IMR-90 (cell line): Measurements from ENCODE around the gene DMAC2. TPM values are rescaled to one million over a fixed set of nuclear protein-coding genes. Genes with fewer than 3 reads are reported as not detected.

Experiments
- ATAC-seq: fragments of 200-7000 bp; cut with Tn5 transposase; 2 replicates; pipeline ENCODE4 v1.9.1; 2020; ENCODE audit warnings: low read depth, mild to moderate bottlenecking, moderate library complexity
- BruUV-seq: library from RNA; stranded (reverse); fragments of 400-500 nt; replicated peaks from 2 replicates; lab custom pipeline; 2021; lab: Mats Ljungman, UMichigan
- CTCF ChIA-PET: fragments of 300-600 bp; formaldehyde crosslinking; extraction: SDS; loops from one replicate; lab custom pipeline; 2021; ENCODE audit warnings: antibody characterized with exemption; lab: Yijun Ruan, JAX
- POLR2A ChIA-PET: fragments of 300-600 bp; sonication (Branson Sonifier 250); formaldehyde crosslinking; loops from one replicate; lab custom pipeline; 2022; ENCODE audit warnings: antibody characterized with exemption; ENCODE audit not compliant: unreplicated experiment; lab: Charles Lee
- DNase-seq: peaks from one replicate; pipeline ENCODE4 v3.0.0; 2013
- H2AFZ ChIP-seq: replicated peaks from 2 replicates; pipeline ENCODE3; 2013; ENCODE audit warnings: low read length, mild to moderate bottlenecking; ENCODE audit not compliant: poor library complexity
- H2AK5ac ChIP-seq: 2 replicates; pipeline ENCODE4 v1.6.1; 2013; ENCODE audit warnings: low read depth, low read length, inconsistent platforms
- H2AK9ac ChIP-seq: replicated peaks from 2 replicates; pipeline ENCODE3; 2013; ENCODE audit warnings: mild to moderate bottlenecking, low read depth, low read length, moderate library complexity; ENCODE audit not compliant: poor library complexity
- H2BK120ac ChIP-seq: 2 replicates; pipeline ENCODE4 v1.6.1; 2013; ENCODE audit warnings: low read depth, low read length, inconsistent platforms
- H2BK15ac ChIP-seq: 3 replicates; pipeline ENCODE4 v1.6.1; 2013; ENCODE audit warnings: low read depth, low read length, inconsistent platforms
- H2BK20ac ChIP-seq: 2 replicates; pipeline ENCODE4 v1.6.1; 2013; ENCODE audit warnings: low read depth, mild to moderate bottlenecking, inconsistent platforms, low read length, moderate library complexity
- H2BK5ac ChIP-seq: 2 replicates; pipeline ENCODE4 v1.6.1; 2013; ENCODE audit warnings: mild to moderate bottlenecking, low read depth, low read length, inconsistent platforms; ENCODE audit not compliant: poor library complexity, severe bottlenecking
- H3K14ac ChIP-seq: replicated peaks from 2 replicates; pipeline ENCODE4 v1.6.1; 2013; ENCODE audit warnings: low read depth, low read length, inconsistent platforms
- H3K18ac ChIP-seq: 2 replicates; pipeline ENCODE4 v1.6.1; 2013; ENCODE audit warnings: low read depth, low read length, control low read depth
- H3K23ac ChIP-seq: 2 replicates; pipeline ENCODE4 v1.6.1; 2013; ENCODE audit warnings: low read depth, low read length, inconsistent platforms
- H3K27ac ChIP-seq: 2 replicates; pipeline ENCODE4 v1.5.1; 2013; ENCODE audit warnings: mild to moderate bottlenecking, control low read depth, low read length; ENCODE audit not compliant: insufficient read depth
- H3K27me3 ChIP-seq: 2 replicates; pipeline ENCODE4 v1.6.1; 2013; ENCODE audit warnings: low read length; ENCODE audit not compliant: control insufficient read depth, insufficient read depth
- H3K36me3 ChIP-seq: 2 replicates; pipeline ENCODE4 v1.6.1; 2013; ENCODE audit warnings: low read length, mixed read lengths; ENCODE audit not compliant: control insufficient read depth, insufficient read depth
- H3K4ac ChIP-seq: 2 replicates; pipeline ENCODE4 v1.6.1; 2013; ENCODE audit warnings: low read depth, low read length, inconsistent platforms
- H3K4me1 ChIP-seq: 2 replicates; pipeline ENCODE4 v1.6.1; 2013; ENCODE audit warnings: low read length, mixed read lengths; ENCODE audit not compliant: control insufficient read depth, insufficient read depth
- H3K4me2 ChIP-seq: 2 replicates; pipeline ENCODE4 v1.6.1; 2013; ENCODE audit warnings: low read depth, mild to moderate bottlenecking, control low read depth, low read length, moderate library complexity
- H3K4me3 ChIP-seq: 2 replicates; pipeline ENCODE4 v1.5.1; 2013; ENCODE audit warnings: low read depth, mild to moderate bottlenecking, control low read depth, low read length, moderate library complexity; ENCODE audit not compliant: insufficient read depth
- H3K56ac ChIP-seq: 2 replicates; pipeline ENCODE4 v1.6.1; 2013; ENCODE audit warnings: low read length, inconsistent platforms; ENCODE audit not compliant: insufficient read depth; ENCODE audit errors: extremely low read depth
- H3K79me1 ChIP-seq, 2 experiments: 2 replicates each; pipeline ENCODE4 v1.6.1; 2013; ENCODE audit warnings: low read length in 2 of 2, inconsistent platforms in 1 of 2, low read depth in 1 of 2
- H3K9ac ChIP-seq: 2 replicates; pipeline ENCODE4 v1.6.1; 2013; ENCODE audit warnings: low read depth, low read length, control low read depth
- H3K9me1 ChIP-seq: 2 replicates; pipeline ENCODE4 v1.6.1; 2013; ENCODE audit warnings: low read length, inconsistent platforms; ENCODE audit not compliant: insufficient read depth
- H3K9me3 ChIP-seq: 2 replicates; pipeline ENCODE4 v1.6.1; 2013; ENCODE audit warnings: low read length; ENCODE audit not compliant: control insufficient read depth, insufficient read depth
- H4K20me1 ChIP-seq: 2 replicates; pipeline ENCODE4 v1.6.1; 2013; ENCODE audit warnings: low read length, inconsistent platforms; ENCODE audit not compliant: insufficient read depth
- H4K5ac ChIP-seq: 2 replicates; pipeline ENCODE4 v1.6.1; 2013; ENCODE audit warnings: mild to moderate bottlenecking, low read depth, low read length, control low read depth
- H4K8ac ChIP-seq, 2 experiments: 2 replicates each; pipeline ENCODE4 v1.6.1; 2013; ENCODE audit warnings: low read depth in 2 of 2, low read length in 2 of 2, control low read depth in 1 of 2, inconsistent platforms in 1 of 2
- H4K91ac ChIP-seq: 2 replicates; pipeline ENCODE4 v1.6.1; 2013; ENCODE audit warnings: low read depth, low read length, inconsistent platforms; ENCODE audit not compliant: insufficient read depth
- BHLHE40 ChIP-seq: fragments of 150-350 bp; IDR thresholded peaks from 2 replicates; pipeline ENCODE4 v1.6.1; 2016; ENCODE audit warnings: mild to moderate bottlenecking, low read depth, low read length
- CEBPB ChIP-seq: IDR thresholded peaks from 2 replicates; pipeline ENCODE4 v1.6.1; 2012; ENCODE audit warnings: low read depth, low read length, improper control_type of control experiment
- CHD1 ChIP-seq: IDR thresholded peaks from 2 replicates; pipeline ENCODE4 v1.6.1; 2012; ENCODE audit warnings: low read depth, low read length, improper control_type of control experiment
- MAFK ChIP-seq: IDR thresholded peaks from 2 replicates; pipeline ENCODE4 v1.6.1; 2012; ENCODE audit warnings: low read depth, low read length, improper control_type of control experiment
- MAZ ChIP-seq: IDR thresholded peaks from 2 replicates; pipeline ENCODE4 v1.6.1; 2012; ENCODE audit warnings: low read depth, mild to moderate bottlenecking, low read length, improper control_type of control experiment, moderate library complexity, borderline replicate concordance
- MXI1 ChIP-seq: IDR thresholded peaks from 2 replicates; pipeline ENCODE4 v1.6.1; 2012; ENCODE audit warnings: low read depth, mild to moderate bottlenecking, low read length, moderate library complexity, borderline replicate concordance
- NFE2L2 ChIP-seq: fragments of 150-350 bp; IDR thresholded peaks from 2 replicates; pipeline ENCODE4 v1.6.1; 2016; ENCODE audit warnings: low read depth, mild to moderate bottlenecking, low read length
- POLR2A ChIP-seq: IDR thresholded peaks from 2 replicates; pipeline ENCODE4 v1.6.1; 2012; ENCODE audit warnings: mild to moderate bottlenecking, low read depth, low read length
- RAD21 ChIP-seq: IDR thresholded peaks from 2 replicates; pipeline ENCODE4 v1.6.1; 2012; ENCODE audit warnings: low read length, improper control_type of control experiment
- RCOR1 ChIP-seq: IDR thresholded peaks from 2 replicates; pipeline ENCODE4 v1.6.1; 2012; ENCODE audit warnings: mild to moderate bottlenecking, low read length, improper control_type of control experiment; ENCODE audit not compliant: insufficient replicate concordance
- SMC3 ChIP-seq: fragments of 150-350 bp; IDR thresholded peaks from 2 replicates; pipeline ENCODE4 v1.6.1; 2016; ENCODE audit warnings: low read depth, mild to moderate bottlenecking, antibody characterized with exemption, low read length, moderate library complexity
- WGBS, 2 experiments: methylation state at CpG; one replicate each; pipeline versions ENCODE4 v1.1.5 to v1.1.7; 2013; ENCODE audit warnings: missing lambda C conversion rate in 2 of 2; ENCODE audit not compliant: insufficient read length in 1 of 2; ENCODE audit errors: extremely low coverage in 2 of 2; 5-methylcytosine and 5-hydroxymethylcytosine counted together
- dilution Hi-C: fragments of 300-500 bp; cut with HindIII; formaldehyde crosslinking; loops from one replicate; pipeline ENCODE4 v1.14.3; 2018; ENCODE audit warnings: low sequenced_read_pairs; ENCODE audit not compliant: unreplicated experiment
- in situ Hi-C: fragments of 300-500 bp; cut with MboI; formaldehyde crosslinking; loops from 3 replicates; pipeline ENCODE4 v1.14.3; 2019; ENCODE audit warnings: low sequenced_read_pairs, inconsistent platforms, mixed read lengths
- intact Hi-C: fragments of 100-400 bp; cut with micrococcal nuclease; formaldehyde crosslinking; loops from 2 replicates; pipeline ENCODE4 v1.10.0; 2022
- polyA plus RNA-seq, 3 experiments: library from polyadenylated mRNA; depleted of rRNA; stranded (reverse); fragments of >200 nt; gene quantifications; 2 replicates each; pipeline ENCODE4 v1.2.3, GENCODE V29; 2012; ENCODE audit warnings: low replicate concordance in 1 of 3
- total RNA-seq: library from RNA; depleted of rRNA; stranded (reverse); fragments of >200 nt; gene quantifications from 2 replicates; pipeline ENCODE4 v1.2.3, GENCODE V29; 2012
- TF ChIP-seq, protein P1 (sequence below): fragments of 150-350 bp; IDR thresholded peaks from 2 replicates; pipeline ENCODE4 v1.6.1; 2016; ENCODE audit warnings: low read depth, mild to moderate bottlenecking, low read length, moderate library complexity, borderline replicate concordance
- TF ChIP-seq, protein P2 (sequence below): fragments of 150-350 bp; IDR thresholded peaks from 2 replicates; pipeline ENCODE4 v1.6.1; 2017; ENCODE audit warnings: mild to moderate bottlenecking, antibody characterized with exemption, low read length, low read depth

The DMAC2 gene
- total and polyA plus RNA-seq, 2 of the 4 experiments (the other 2 are of a cell fraction) = 52.5 to 72.2 TPM

DNA sequence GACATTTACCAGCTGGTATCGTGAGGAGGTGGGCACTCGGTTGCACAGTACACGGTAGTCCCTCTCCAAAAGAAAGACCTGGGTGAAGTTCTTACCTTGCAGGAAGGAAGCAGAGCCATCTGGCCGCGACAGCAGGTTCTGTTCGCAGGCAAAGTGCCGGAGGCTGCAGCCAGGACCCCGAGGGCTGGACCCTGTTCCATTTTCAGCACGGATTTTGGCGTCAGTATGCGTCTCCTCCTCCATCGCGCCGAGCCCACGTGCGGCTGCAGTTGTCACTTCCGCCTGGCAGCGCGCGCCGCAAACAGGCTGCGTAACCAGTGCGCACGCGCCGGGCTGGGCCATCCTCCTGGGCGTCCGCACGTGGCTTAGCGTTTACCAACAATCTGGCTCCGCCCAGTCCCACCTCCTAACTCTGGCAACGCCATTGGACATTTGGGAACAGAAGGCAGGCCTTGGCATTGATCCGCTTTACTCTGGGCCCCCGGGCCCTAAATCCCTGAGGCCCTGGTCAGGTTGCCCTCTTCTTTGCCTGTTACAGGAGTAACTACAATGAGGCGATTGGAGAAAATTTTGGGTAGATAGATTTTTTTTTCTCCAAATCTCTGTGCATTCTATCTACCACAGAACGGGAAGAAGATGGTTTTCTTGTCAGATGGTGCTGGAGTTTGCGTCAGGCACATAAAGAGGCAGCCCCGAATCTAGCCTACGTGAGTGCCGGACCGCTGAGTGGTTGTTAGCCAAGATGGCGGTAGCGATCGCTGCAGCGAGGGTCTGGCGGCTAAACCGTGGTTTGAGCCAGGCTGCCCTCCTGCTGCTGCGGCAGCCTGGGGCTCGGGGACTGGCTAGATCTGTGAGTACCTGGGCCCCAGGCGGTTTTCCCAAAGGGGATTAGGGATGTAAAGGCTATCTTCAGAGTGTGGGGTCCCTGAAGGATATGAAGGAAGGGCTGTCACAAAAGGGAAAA lies 42.3 kb downstream of the DMAC2 start, which contains the start of the genes BCKDHA and EXOSC5:
Gene BCKDHA, plus strand, starts transcription at position 733 of the 964 bp plus-strand sequence. Its CDS starts 10 bp downstream, at position 743.
Gene EXOSC5, minus strand, starts transcription at position 274 of the 964 bp plus-strand sequence. Its CDS starts 31 bp downstream, at position 243.
- Histone ChIP-seq H3K27me3 (no peaks in the 10 kb centered on the region), H3K27ac (peak within 1 kb of the TSS; percentile 70), H3K23ac (no peak within 1 kb of the TSS; the same call in 1 of the 2 replicates), H3K9me1 (peaks cover 9% of the 10 kb centered on the region; the same call in 1 of the 2 replicates), H4K8ac (peak within 1 kb of the TSS; percentile 59 to 74), H2BK5ac (peak within 1 kb of the TSS; percentile 93), H2BK120ac (peak within 1 kb of the TSS; percentile 75; the same call in 1 of the 2 replicates), H4K20me1 (no peaks in the 10 kb centered on the region), H2AFZ (peak within 1 kb of the TSS; percentile 99), H2BK20ac (0 out of 2 replicates have a peak within 1 kb of the TSS, but pooled peaks have one; percentile 35), H2BK15ac (peak within 1 kb of the TSS; percentile 84; the same call in 1 of the 3 replicates), H2AK9ac (peak within 1 kb of the TSS; percentile 94), H3K14ac (peak within 1 kb of the TSS; percentile 77), H3K4me3 (peak within 1 kb of the TSS; percentile 79), H3K4ac (peak within 1 kb of the TSS; percentile 66), H3K4me1 (peaks cover 4% of the 10 kb centered on the region; the same call in 1 of the 2 replicates), H3K9me3 (no peaks in the 10 kb centered on the region), H4K5ac (peak within 1 kb of the TSS; percentile 71), H4K91ac (peak within 1 kb of the TSS; percentile 87), H3K56ac (peak within 1 kb of the TSS; percentile 91), H3K9ac (peak within 1 kb of the TSS; percentile 81), H2AK5ac (no peak within 1 kb of the TSS; the same call in 1 of the 2 replicates), H3K4me2 (peak within 1 kb of the TSS; percentile 94), H3K36me3 (no peaks in the 10 kb centered on the region), H3K18ac (peak within 1 kb of the TSS; percentile 44; the same call in 1 of the 2 replicates), H3K79me1 (peaks cover 18 to 28% of the 10 kb centered on the region in 2 experiments)
- ATAC-seq (peak; percentile 99), DNase-seq (peak; percentile 100)
- intact Hi-C loops = loop anchor here (1.0 to 5.0 kb wide), 2 partner anchors 23 to 45 kb away; partner anchors contain the start of gene TGFB1
- no TSS peak for BruUV-seq
- in situ Hi-C loops = no loop called here
- dilution Hi-C loops = no loop called here
- ChIA-PET CTCF (no interaction called here), POLR2A (interaction anchor here (0.6 kb wide), 1 partner anchor 175 kb away, joined by 6 read pairs; no protein-coding TSS in a partner anchor)
- 0% methylated on average over 33 of the region's 50 CpGs; no CpG with 5 or more reads in 1 of the 2 experiments for WGBS, 2 experiments
- TF ChIP-seq MXI1 = peak; percentile 100
- TF ChIP-seq, protein P1, sequence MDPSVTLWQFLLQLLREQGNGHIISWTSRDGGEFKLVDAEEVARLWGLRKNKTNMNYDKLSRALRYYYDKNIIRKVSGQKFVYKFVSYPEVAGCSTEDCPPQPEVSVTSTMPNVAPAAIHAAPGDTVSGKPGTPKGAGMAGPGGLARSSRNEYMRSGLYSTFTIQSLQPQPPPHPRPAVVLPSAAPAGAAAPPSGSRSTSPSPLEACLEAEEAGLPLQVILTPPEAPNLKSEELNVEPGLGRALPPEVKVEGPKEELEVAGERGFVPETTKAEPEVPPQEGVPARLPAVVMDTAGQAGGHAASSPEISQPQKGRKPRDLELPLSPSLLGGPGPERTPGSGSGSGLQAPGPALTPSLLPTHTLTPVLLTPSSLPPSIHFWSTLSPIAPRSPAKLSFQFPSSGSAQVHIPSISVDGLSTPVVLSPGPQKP = no peak
- no peak for TF ChIP-seq SMC3
- peak; percentile 92 for TF ChIP-seq BHLHE40
- TF ChIP-seq, protein P2, sequence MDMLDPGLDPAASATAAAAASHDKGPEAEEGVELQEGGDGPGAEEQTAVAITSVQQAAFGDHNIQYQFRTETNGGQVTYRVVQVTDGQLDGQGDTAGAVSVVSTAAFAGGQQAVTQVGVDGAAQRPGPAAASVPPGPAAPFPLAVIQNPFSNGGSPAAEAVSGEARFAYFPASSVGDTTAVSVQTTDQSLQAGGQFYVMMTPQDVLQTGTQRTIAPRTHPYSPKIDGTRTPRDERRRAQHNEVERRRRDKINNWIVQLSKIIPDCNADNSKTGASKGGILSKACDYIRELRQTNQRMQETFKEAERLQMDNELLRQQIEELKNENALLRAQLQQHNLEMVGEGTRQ = peak; percentile 93
- 0 out of 2 replicates have a peak, but pooled peaks have one; percentile 43 for TF ChIP-seq POLR2A
- TF ChIP-seq MAFK = no peak
- 0 out of 2 replicates have a peak, but pooled peaks have one; percentile 5 for TF ChIP-seq RAD21
- no peak for TF ChIP-seq RCOR1
- TF ChIP-seq MAZ = peak; percentile 50; the same call in 1 of the 2 replicates
- TF ChIP-seq NFE2L2 = no peak
- peak; percentile 31; the same call in 1 of the 2 replicates for TF ChIP-seq CEBPB
- TF ChIP-seq CHD1 = no peak
